ENCODE measurements around the gene NCS1. TPM values are rescaled to one million over a fixed set of nuclear protein-coding genes. Genes with fewer than 3 reads are reported as not detected.

The NCS1 gene
- total RNA-seq, 1 donor from 2014 or later, result 126 TPM

DNA sequence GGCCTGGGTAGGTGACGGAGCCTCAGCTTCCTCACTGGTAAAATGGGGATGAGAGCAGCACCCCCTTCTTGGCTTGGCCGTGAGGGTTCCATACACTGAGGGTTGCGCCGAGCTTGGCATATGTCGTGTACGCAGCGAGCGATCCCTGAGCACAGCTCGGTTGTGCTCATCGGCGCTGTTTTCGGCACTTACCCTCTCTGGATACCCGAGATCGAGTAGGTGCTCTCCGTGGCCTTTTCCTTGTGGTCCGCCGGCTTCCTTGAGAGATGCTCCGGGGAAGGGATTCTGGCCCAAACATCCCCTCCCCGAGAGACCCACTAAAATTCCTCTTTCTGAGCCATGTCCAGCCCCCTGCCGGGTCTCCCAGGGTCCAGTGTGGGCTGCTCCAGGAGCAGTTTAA is 53.4 kb downstream of the NCS1 start:
- no peaks in the 10 kb centered on the region for H3K9me3 Mint-ChIP-seq (ENCODE audit: unreplicated experiment)
- H3K36me3 ChIP-seq (ENCODE audit: insufficient read depth, low read length), result peaks cover 23% of the 10 kb centered on the region

DNA sequence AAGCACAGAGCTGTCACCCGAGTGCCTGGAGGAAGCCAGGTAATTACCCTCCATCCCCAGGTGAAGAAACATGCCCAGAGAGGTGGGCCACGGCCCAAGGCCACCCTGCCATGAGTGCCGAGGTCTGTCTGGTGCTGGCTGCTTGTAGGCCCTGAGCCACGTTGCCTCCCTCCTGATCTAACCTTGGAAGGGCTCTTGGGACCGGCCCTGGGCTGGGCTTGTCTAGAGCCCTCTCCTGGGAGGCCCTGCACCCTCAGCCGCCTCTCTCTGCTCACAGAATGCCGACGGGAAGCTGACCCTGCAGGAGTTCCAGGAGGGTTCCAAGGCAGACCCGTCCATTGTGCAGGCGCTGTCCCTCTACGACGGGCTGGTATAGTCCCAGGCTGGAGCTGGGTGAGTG is 53.9 kb downstream of the NCS1 start:
- H2AFZ ChIP-seq (ENCODE audit: low read depth, low read length), result no peak overlapping the region
- H3K27ac Mint-ChIP-seq (ENCODE audit: unreplicated experiment), result no peak overlapping the region
- H3K27ac ChIP-seq (ENCODE audit: low read depth, low read length), result no peak overlapping the region
- H3K4me3 ChIP-seq (ENCODE audit: insufficient read depth, low read depth, low read length), result no peak overlapping the region
- no peaks in the 10 kb centered on the region for H3K27me3 Mint-ChIP-seq (ENCODE audit: low read depth, unreplicated experiment)
- FAIRE-seq, result no peak
- no peak for DNase-seq (ENCODE audit: low read depth)
- peaks cover 31% of the 10 kb centered on the region for H3K36me3 Mint-ChIP-seq (ENCODE audit: low read depth, unreplicated experiment)
- no peaks in the 10 kb centered on the region for H3K9me3 Mint-ChIP-seq (ENCODE audit: unreplicated experiment)
- H3K79me2 ChIP-seq (ENCODE audit: insufficient read depth, low read length), result no peaks in the 10 kb centered on the region
- no peak overlapping the region for H3K9ac ChIP-seq (ENCODE audit: low read length)
- H3K36me3 ChIP-seq (ENCODE audit: insufficient read depth, low read length), result peaks cover 23% of the 10 kb centered on the region
- no peak for TF ChIP-seq CTCF (IDR thresholded peaks at IDR 0.05; ENCODE audit: insufficient read depth, low read depth, low read length)
- TF ChIP-seq EZH2 (IDR thresholded peaks at IDR 0.05; ENCODE audit: insufficient read depth, low read length), result no peak
- H4K20me1 ChIP-seq (ENCODE audit: insufficient read depth, low read length), result peaks cover 4% of the 10 kb centered on the region
- no peak overlapping the region for H3K4me2 ChIP-seq (ENCODE audit: low read length)
- no peak overlapping the region for H3K4me3 Mint-ChIP-seq (ENCODE audit: unreplicated experiment)
- no peaks in the 10 kb centered on the region for H3K27me3 ChIP-seq (ENCODE audit: insufficient read depth, low read length)
- H3K9me3 ChIP-seq (ENCODE audit: insufficient read depth, low read depth, low read length), result peaks cover 6% of the 10 kb centered on the region
- no peaks in the 10 kb centered on the region for H3K4me1 Mint-ChIP-seq (ENCODE audit: low read depth, unreplicated experiment)
- H3K4me1 ChIP-seq (ENCODE audit: insufficient read depth, low read length), result no peaks in the 10 kb centered on the region

More for the DNA sequence above, 53.4 kb downstream of the NCS1 start:
- Histone ChIP-seq H2AFZ (ENCODE audit: low read depth, low read length) (no peak overlapping the region), H3K4me1 (ENCODE audit: insufficient read depth, low read length) (no peaks in the 10 kb centered on the region), H3K9ac (ENCODE audit: low read length) (no peak overlapping the region), H3K4me3 (ENCODE audit: insufficient read depth, low read depth, low read length) (no peak overlapping the region), H3K79me2 (ENCODE audit: insufficient read depth, low read length) (no peaks in the 10 kb centered on the region), H3K27ac (ENCODE audit: low read depth, low read length) (no peak overlapping the region), H3K27me3 (ENCODE audit: insufficient read depth, low read length) (no peaks in the 10 kb centered on the region), H3K4me2 (ENCODE audit: low read length) (no peak overlapping the region), H4K20me1 (ENCODE audit: insufficient read depth, low read length) (no peaks in the 10 kb centered on the region), H3K9me3 (ENCODE audit: insufficient read depth, low read depth, low read length) (peaks cover 6% of the 10 kb centered on the region)
- Mint-ChIP-seq H3K27me3 (ENCODE audit: low read depth, unreplicated experiment) (no peaks in the 10 kb centered on the region), H3K4me1 (ENCODE audit: low read depth, unreplicated experiment) (no peaks in the 10 kb centered on the region), H3K4me3 (ENCODE audit: unreplicated experiment) (no peak overlapping the region), H3K27ac (ENCODE audit: unreplicated experiment) (no peak overlapping the region), H3K36me3 (ENCODE audit: low read depth, unreplicated experiment) (peaks cover 31% of the 10 kb centered on the region)
- DNase-seq (ENCODE audit: low read depth) (no peak), FAIRE-seq (no peak)
- TF ChIP-seq CTCF (IDR thresholded peaks at IDR 0.05; ENCODE audit: insufficient read depth, low read depth, low read length), result no peak
- no peak for TF ChIP-seq EZH2 (IDR thresholded peaks at IDR 0.05; ENCODE audit: insufficient read depth, low read length)

GRCh38 chr9:130227833-130228232 is 55.6 kb downstream of the NCS1 start:
- no peak for FAIRE-seq
- no peaks in the 10 kb centered on the region for H3K27me3 Mint-ChIP-seq (ENCODE audit: low read depth, unreplicated experiment)
- Histone ChIP-seq H3K36me3 (ENCODE audit: insufficient read depth, low read length) (peaks cover 23% of the 10 kb centered on the region), H3K9me3 (ENCODE audit: insufficient read depth, low read depth, low read length) (peaks cover 6% of the 10 kb centered on the region), H3K4me2 (ENCODE audit: low read length) (no peak overlapping the region), H3K9ac (ENCODE audit: low read length) (no peak overlapping the region), H3K27me3 (ENCODE audit: insufficient read depth, low read length) (no peaks in the 10 kb centered on the region), H3K4me1 (ENCODE audit: insufficient read depth, low read length) (no peaks in the 10 kb centered on the region), H4K20me1 (ENCODE audit: insufficient read depth, low read length) (peaks cover 14% of the 10 kb centered on the region), H2AFZ (ENCODE audit: low read depth, low read length) (no peak overlapping the region), H3K79me2 (ENCODE audit: insufficient read depth, low read length) (no peaks in the 10 kb centered on the region), H3K27ac (ENCODE audit: low read depth, low read length) (no peak overlapping the region), H3K4me3 (ENCODE audit: insufficient read depth, low read depth, low read length) (peak overlapping the region; percentile 3)
- no peaks in the 10 kb centered on the region for H3K4me1 Mint-ChIP-seq (ENCODE audit: low read depth, unreplicated experiment)
- no peak overlapping the region for H3K27ac Mint-ChIP-seq (ENCODE audit: unreplicated experiment)
- DNase-seq (ENCODE audit: low read depth), result no peak
- peaks cover 31% of the 10 kb centered on the region for H3K36me3 Mint-ChIP-seq (ENCODE audit: low read depth, unreplicated experiment)
- TF ChIP-seq EZH2 (IDR thresholded peaks at IDR 0.05; ENCODE audit: insufficient read depth, low read length), result no peak
- TF ChIP-seq CTCF (IDR thresholded peaks at IDR 0.05; ENCODE audit: insufficient read depth, low read depth, low read length), result no peak
- no peaks in the 10 kb centered on the region for H3K9me3 Mint-ChIP-seq (ENCODE audit: unreplicated experiment)
- no peak overlapping the region for H3K4me3 Mint-ChIP-seq (ENCODE audit: unreplicated experiment)

Measured in astrocyte (in vitro differentiated cells and primary cell).